ENCODE measurements around the gene SRC. TPM values are rescaled to one million over a fixed set of nuclear protein-coding genes. Genes with fewer than 3 reads are reported as not detected.

The SRC gene
- 28.8 and 29.8 TPM in 2 replicates for total RNA-seq (2021; fragmentation: NEBNext Ultra II Directional; extraction: Animal tissue kit (Norgen Biotek cat#: 25700))
- polyA plus RNA-seq (2011; rRNA removed): 27.6 and 35.4 TPM in 2 replicates
- 25.1 TPM for polyA plus RNA-seq (2011; cell fraction: cytosol; rRNA removed)
- polyA plus RNA-seq (2011; cell fraction: nucleus; rRNA removed): 100 TPM
- polyA plus RNA-seq (2012, experiment 1 of 2): 19.4 to 31.2 TPM (median 26.5 TPM) in 4 replicates
- 20.4 TPM for polyA plus RNA-seq (2012, experiment 2 of 2)
- 17.9 TPM for polyA plus RNA-seq (2013, experiment 1 of 2)
- 15.1 TPM for polyA plus RNA-seq (2013, experiment 2 of 2)
- polyA minus RNA-seq (2011; rRNA and poly(A)+ RNA removed): 28.2 and 38.4 TPM in 2 replicates
- polyA minus RNA-seq (2011; cell fraction: cytosol; rRNA and poly(A)+ RNA removed): 28.6 TPM
- polyA minus RNA-seq (2011; cell fraction: nucleus; rRNA and poly(A)+ RNA removed): 41.9 TPM
- long read RNA-seq, experiment 1, partial matches to known transcripts: 17 of 19 reads
- long read RNA-seq, experiment 1, other reads (novel, unspliced or antisense): 2 of 19 reads
- long read RNA-seq, experiment 2, partial matches to known transcripts: 0 of 2 reads
- long read RNA-seq, experiment 2, other reads (novel, unspliced or antisense): 2 of 2 reads

- CTCF ChIA-PET (ENCODE audit: partially characterized antibody): interaction anchor here (1.0 to 2.0 kb wide), 5 partner anchors 14 to 59 kb away, joined by 3 to 8 read pairs (median 3); no protein-coding TSS in a partner anchor
- H3K4me3 ChIP-seq (ENCODE audit: extremely low read depth in 1 of 4, insufficient read depth in 2 of 4, low read depth in 3 of 4, low read length in 4 of 4): peak within 1 kb of the TSS; percentile 33 to 67 (median 48)
- H4K91ac ChIP-seq (replicated peaks; ENCODE audit: insufficient read length, low read length): peak within 1 kb of the TSS; percentile 67
- no peaks in the 10 kb centered on the region; the same call in 1 of the 2 replicates for H3K23me2 ChIP-seq (ENCODE audit: low read depth, low read length)
- no peak within 1 kb of the TSS; the same call in 1 of the 2 replicates for H3K27ac ChIP-seq (ENCODE audit: low read depth, low read length)
- peaks cover 0 to 10% of the 10 kb centered on the region in 2 experiments for H4K20me1 ChIP-seq (replicated peaks in 1 of 2; ENCODE audit: control insufficient read depth in 1 of 2, insufficient read depth in 2 of 2, low read length in 2 of 2)
- H3K36me3 ChIP-seq (ENCODE audit: control insufficient read depth in 2 of 4, insufficient read depth in 4 of 4, low read length in 3 of 4): no peaks in the 10 kb centered on the region
- 24% methylated on average over 17 of the region's 63 CpGs; no CpG with 5 or more reads in 1 of the 2 experiments for WGBS, 2 experiments (ENCODE audit: extremely low coverage in 1 of 2, insufficient coverage in 1 of 2, insufficient read length in 1 of 2, insufficient replicate concordance in 2 of 2, low coverage in 1 of 2, low lambda C conversion rate in 2 of 2, missing lambda C conversion rate in 1 of 2)
- FAIRE-seq (no peak), DNase-seq (ENCODE audit: low read depth in 1 of 2, low spot score in 2 of 2) (peak; percentile 39 to 82)
- no peak within 1 kb of the TSS for H2BK20ac ChIP-seq (ENCODE audit: low read length)
- no peaks in the 10 kb centered on the region for H3K9me3 ChIP-seq (ENCODE audit: insufficient read depth in 2 of 2, low read depth in 1 of 2, low read length in 1 of 2)
- peak within 1 kb of the TSS; percentile 68 to 70 for H3K4me2 ChIP-seq (ENCODE audit: insufficient read depth in 1 of 2, low read depth in 2 of 2, low read length in 2 of 2)
- POLR2A ChIA-PET (ENCODE audit: partially characterized antibody): interaction anchor here (0.7 to 8.3 kb wide), 8 partner anchors 9 to 163 kb away, joined by 3 to 50 read pairs (median 6); no protein-coding TSS in a partner anchor
- peak within 1 kb of the TSS; percentile 87 for H4K8ac ChIP-seq (ENCODE audit: extremely low read depth, insufficient read depth, low read length)
- no peak within 1 kb of the TSS; the same call in 1 of the 2 replicates for H2BK5ac ChIP-seq (ENCODE audit: low read depth, low read length)
- H3K56ac ChIP-seq (replicated peaks; ENCODE audit: insufficient read length, low read depth, low read length): no peak within 1 kb of the TSS
- no peak within 1 kb of the TSS for H3K23ac ChIP-seq (ENCODE audit: insufficient read length)
- H3K9ac ChIP-seq (replicated peaks in 1 of 4; ENCODE audit: extremely low read depth in 1 of 4, low read depth in 3 of 4, low read length in 3 of 4): peak within 1 kb of the TSS; percentile 25 to 61 (median 36); a peak in 5 of 7 replicates
- H2BK15ac ChIP-seq (ENCODE audit: low read length): peak within 1 kb of the TSS; percentile 81; the same call in 1 of the 2 replicates
- H2AFZ ChIP-seq (ENCODE audit: low read length): no peak within 1 kb of the TSS
- no peak within 1 kb of the TSS for H3K14ac ChIP-seq (ENCODE audit: insufficient read length)
- H2AK5ac ChIP-seq (ENCODE audit: low read depth, low read length): peak within 1 kb of the TSS; percentile 71; the same call in 1 of the 2 replicates
- H3K79me2 ChIP-seq (ENCODE audit: control insufficient read depth in 1 of 2, insufficient read depth in 2 of 2, low read length in 2 of 2): peaks cover 3 to 40% of the 10 kb centered on the region in 2 experiments; a peak in 3 of 4 replicates
- H2BK12ac ChIP-seq (ENCODE audit: low read depth, low read length): peak within 1 kb of the TSS; percentile 75; the same call in 1 of the 2 replicates
- peaks cover 0 to 11% (median 6%) of the 10 kb centered on the region in 4 experiments; a peak in 4 of 7 replicates for H3K4me1 ChIP-seq (replicated peaks in 1 of 4; ENCODE audit: control insufficient read depth in 3 of 4, insufficient read depth in 4 of 4, low read length in 3 of 4)
- H3K18ac ChIP-seq (ENCODE audit: extremely low read depth, low read length): peak within 1 kb of the TSS; percentile 62; the same call in 1 of the 2 replicates
- H3K4ac ChIP-seq (replicated peaks; ENCODE audit: insufficient read length, low read depth, low read length): peak within 1 kb of the TSS; percentile 0
- H2BK120ac ChIP-seq (replicated peaks; ENCODE audit: low read depth, low read length): no peak within 1 kb of the TSS
- no peaks in the 10 kb centered on the region for H3K27me3 ChIP-seq (replicated peaks in 1 of 4; ENCODE audit: control insufficient read depth in 3 of 4, extremely low read depth in 1 of 4, insufficient read depth in 3 of 4, low read length in 3 of 4)
- peak within 1 kb of the TSS; percentile 74 for H4K5ac ChIP-seq (ENCODE audit: insufficient read length, low read depth, low read length)
- H3K79me1 ChIP-seq (ENCODE audit: low read depth, low read length): peaks cover 9% of the 10 kb centered on the region
- TF ChIP-seq TEAD4 (IDR thresholded peaks at IDR 0.05; ENCODE audit: low read depth, low read length) (no peak), SP4 (IDR thresholded peaks at IDR 0.05; ENCODE audit: low read length) (no peak), TAF1 (IDR thresholded peaks at IDR 0.05; ENCODE audit: low read depth, low read length) (peak; percentile 87), KDM1A (IDR thresholded peaks at IDR 0.05; ENCODE audit: borderline replicate concordance, low read length) (no peak; the same call in none of the 2 replicates)
- TF ChIP-seq, protein P1, sequence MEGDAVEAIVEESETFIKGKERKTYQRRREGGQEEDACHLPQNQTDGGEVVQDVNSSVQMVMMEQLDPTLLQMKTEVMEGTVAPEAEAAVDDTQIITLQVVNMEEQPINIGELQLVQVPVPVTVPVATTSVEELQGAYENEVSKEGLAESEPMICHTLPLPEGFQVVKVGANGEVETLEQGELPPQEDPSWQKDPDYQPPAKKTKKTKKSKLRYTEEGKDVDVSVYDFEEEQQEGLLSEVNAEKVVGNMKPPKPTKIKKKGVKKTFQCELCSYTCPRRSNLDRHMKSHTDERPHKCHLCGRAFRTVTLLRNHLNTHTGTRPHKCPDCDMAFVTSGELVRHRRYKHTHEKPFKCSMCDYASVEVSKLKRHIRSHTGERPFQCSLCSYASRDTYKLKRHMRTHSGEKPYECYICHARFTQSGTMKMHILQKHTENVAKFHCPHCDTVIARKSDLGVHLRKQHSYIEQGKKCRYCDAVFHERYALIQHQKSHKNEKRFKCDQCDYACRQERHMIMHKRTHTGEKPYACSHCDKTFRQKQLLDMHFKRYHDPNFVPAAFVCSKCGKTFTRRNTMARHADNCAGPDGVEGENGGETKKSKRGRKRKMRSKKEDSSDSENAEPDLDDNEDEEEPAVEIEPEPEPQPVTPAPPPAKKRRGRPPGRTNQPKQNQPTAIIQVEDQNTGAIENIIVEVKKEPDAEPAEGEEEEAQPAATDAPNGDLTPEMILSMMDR (IDR thresholded peaks at IDR 0.05; ENCODE audit: control extremely low read depth in 1 of 3, insufficient read depth in 1 of 3, low read depth in 1 of 3, low read length in 3 of 3): no peak
Observed at GRCh38 chr20:37345339-37346235, at the start of gene SRC. Gene SRC, plus strand, starts transcription at chr20:37346140. Its CDS starts 38,014 bp downstream, at chr20:37384154.

Measured in H1 (cell line).